Colonic mucosa (tissue), 4 donors: ENCODE results near the gene VAV2. TPM values are rescaled to one million over a fixed set of nuclear protein-coding genes. Genes with fewer than 3 reads are reported as not detected.

Experiments used
- DNase-seq: peaks from one replicate; pipeline ENCODE4 v3.0.0-alpha.2; 2020
- H3K27ac ChIP-seq: fragments of 200-600 bp; one replicate; pipeline ENCODE4 v1.8.0; 2021
- H3K27me3 ChIP-seq: fragments of 200-600 bp; one replicate; pipeline ENCODE4 v1.8.0; 2021
- H3K36me3 ChIP-seq: fragments of 200-600 bp; one replicate; pipeline ENCODE4 v1.8.0; 2021
- H3K4me1 ChIP-seq: fragments of 200-600 bp; one replicate; pipeline ENCODE4 v1.8.0; 2021; ENCODE audit warnings: mild to moderate bottlenecking
- H3K4me3 ChIP-seq: fragments of 200-600 bp; one replicate; pipeline ENCODE4 v1.8.0; 2021
- H3K9ac ChIP-seq, 2 donors: one replicate each; pipeline ENCODE4 v1.7.0; 2013; ENCODE audit warnings: control low read depth in 2 of 2, low read depth in 2 of 2, low read length in 2 of 2
- H3K9me3 ChIP-seq: fragments of 200-600 bp; one replicate; pipeline ENCODE4 v1.8.0; 2021
- CTCF ChIP-seq: fragments of 200-600 bp; IDR thresholded peaks from one replicate; pipeline ENCODE4 v1.8.0; 2022; ENCODE audit warnings: antibody characterized with exemption, mild to moderate bottlenecking
- intact Hi-C: fragments of 100-400 bp; cut with DNase I; formaldehyde crosslinking; loops from one replicate; pipeline ENCODE4 v1.14.1; 2022
- total RNA-seq, 2 donors: library from RNA; stranded (reverse); fragmentation: NEBNext Ultra II Directional in 1 of 2; extraction: Animal tissue kit (Norgen Biotek cat#: 25700) in 1 of 2; gene quantifications; one replicate each; pipeline ENCODE4 v1.2.1, GENCODE V29; 2021
- donor health status: healthy.
- donor health status: DM: no; HTN: no; CAD: no.
- donor health status: DM: no; HTN: no; CAD: no.

VAV2 gene
- total RNA-seq, 2 donors from 2014 or later, result 30.7 to 45.1 TPM

- H3K9ac ChIP-seq, result no peak overlapping the region
- no peak overlapping the region for H3K27ac ChIP-seq
- intact Hi-C loops, result no loop called here
- no peaks in the 10 kb centered on the region for H3K36me3 ChIP-seq
- no peaks in the 10 kb centered on the region for H3K9me3 ChIP-seq
- TF ChIP-seq CTCF, result no peak
- H3K4me1 ChIP-seq, result peaks cover 6% of the 10 kb centered on the region
- H3K27me3 ChIP-seq, result no peaks in the 10 kb centered on the region
- DNase-seq, result no peak
- H3K4me3 ChIP-seq, result no peak overlapping the region
Measured at GRCh38 chr9:133853331-133853730, 138.8 kb downstream of the VAV2 start.

GRCh38 chr9:133852431-133852830, 139.7 kb downstream of the VAV2 start:
- H3K9me3 ChIP-seq, result no peaks in the 10 kb centered on the region
- peaks cover 6% of the 10 kb centered on the region for H3K4me1 ChIP-seq
- no peak for DNase-seq
- H3K27ac ChIP-seq, result no peak overlapping the region
- TF ChIP-seq CTCF, result no peak
- no peak overlapping the region for H3K9ac ChIP-seq
- H3K27me3 ChIP-seq, result no peaks in the 10 kb centered on the region
- no peak overlapping the region for H3K4me3 ChIP-seq
- no peaks in the 10 kb centered on the region for H3K36me3 ChIP-seq
- intact Hi-C loops, result no loop called here

DNA sequence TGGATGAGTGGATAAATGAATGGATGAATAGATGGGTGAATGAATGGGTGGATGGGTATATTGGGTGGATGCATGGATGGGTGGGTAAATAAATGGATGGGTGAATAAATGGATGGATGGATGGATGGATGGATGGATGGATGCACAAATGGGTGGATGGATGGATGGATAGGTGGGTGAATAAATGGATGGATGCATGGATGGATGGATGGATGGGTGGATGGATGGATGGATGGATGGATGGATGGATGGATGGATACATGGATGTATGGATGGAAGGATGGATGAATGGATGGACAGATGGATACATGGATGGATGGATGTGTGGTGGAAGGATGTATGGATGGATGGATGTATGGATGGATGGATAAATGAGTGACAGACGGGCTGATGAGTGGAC, 140.4 kb downstream of the VAV2 start:
- DNase-seq, result no peak
- Histone ChIP-seq H3K36me3 (no peaks in the 10 kb centered on the region), H3K9me3 (no peaks in the 10 kb centered on the region), H3K27ac (no peak overlapping the region), H3K9ac (no peak overlapping the region), H3K4me3 (no peak overlapping the region), H3K4me1 (peaks cover 6% of the 10 kb centered on the region), H3K27me3 (no peaks in the 10 kb centered on the region)
- intact Hi-C loops, result no loop called here
- TF ChIP-seq CTCF, result no peak

- Histone ChIP-seq H3K27ac (no peak overlapping the region), H3K9me3 (no peaks in the 10 kb centered on the region), H3K36me3 (no peaks in the 10 kb centered on the region), H3K27me3 (no peaks in the 10 kb centered on the region), H3K9ac (no peak overlapping the region), H3K4me3 (no peak overlapping the region), H3K4me1 (peaks cover 6% of the 10 kb centered on the region)
- TF ChIP-seq CTCF, result no peak
- no peak for DNase-seq
- intact Hi-C loops, result no loop called here
Measured at GRCh38 chr9:133850937-133851336, 141.2 kb downstream of the VAV2 start.

DNA sequence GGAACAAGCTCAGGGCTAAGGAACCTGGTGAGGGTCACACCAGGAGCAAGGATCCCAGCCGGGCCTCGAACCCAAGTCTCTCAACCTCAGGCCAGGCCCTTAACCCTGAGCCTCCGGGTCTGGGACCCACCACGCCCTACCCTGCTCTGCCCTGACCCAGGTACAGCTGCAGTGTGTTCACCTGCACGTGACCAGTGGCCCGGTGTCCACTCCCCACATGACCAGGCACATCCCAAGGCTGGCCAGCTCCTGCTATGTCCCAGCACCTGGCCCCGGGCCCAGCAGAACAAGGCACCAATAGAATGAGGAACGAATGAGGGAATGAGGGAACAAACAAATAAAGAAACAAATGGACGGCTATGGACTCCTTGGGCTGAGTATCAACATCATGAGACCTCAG, 142.0 kb downstream of the VAV2 start:
- TF ChIP-seq CTCF, result no peak
- no peaks in the 10 kb centered on the region for H3K36me3 ChIP-seq

More for the DNA sequence above, 142.0 kb downstream of the VAV2 start:
- intact Hi-C loops, result no loop called here
- H3K9ac ChIP-seq, result no peak overlapping the region
- H3K4me1 ChIP-seq, result peaks cover 2% of the 10 kb centered on the region
- no peak overlapping the region for H3K27ac ChIP-seq
- no peaks in the 10 kb centered on the region for H3K27me3 ChIP-seq
- no peak for DNase-seq
- H3K4me3 ChIP-seq, result no peak overlapping the region
- H3K9me3 ChIP-seq, result no peaks in the 10 kb centered on the region
